HepG2 (cell line): Measurements from ENCODE around the gene SRPK3. TPM values are rescaled to one million over a fixed set of nuclear protein-coding genes. Genes with fewer than 3 reads are reported as not detected.

Experiments used
- polyA plus RNA-seq, 8 experiments: library from polyadenylated mRNA; depleted of rRNA in 3 of 8; stranded (reverse) in 7 of 8; unstranded in 1 of 8; fragments of >200 nt; fragmentation: Illumina TruSeq in 4 of 8; extraction: Trizol in 4 of 8; gene quantifications; 2 replicates each; pipeline versions ENCODE4 v1.2.1 to v1.2.3, GENCODE V29; 2011 to 2016; ENCODE audit warnings: low read depth in 4 of 8, missing spikeins in 1 of 8, mixed read lengths in 1 of 8; ENCODE audit not compliant: insufficient read depth in 1 of 8
- total RNA-seq, 5 experiments: library from RNA; depleted of rRNA; stranded (reverse); fragments of >200 nt; fragmentation: Illumina TruSeq; extraction: Trizol; gene quantifications; 2 replicates each; pipeline ENCODE4 v1.2.3, GENCODE V29; 2016; ENCODE audit warnings: low read depth in 1 of 5

The SRPK3 gene
- total and polyA plus RNA-seq, 2 of the 13 experiments (the other 11 are each of a cell fraction or from before 2014, with no cell fraction given): 0.22 to 0.30 TPM

Other genes starting within 250 kb of the SRPK3 start
- gene CCNQ, start 181.9 kb upstream of the SRPK3 start, total RNA-seq (2016; rRNA removed; fragmentation: Illumina TruSeq; extraction: Trizol): 23.7 and 25.5 TPM in 2 replicates
- gene CCNQ, start 181.9 kb upstream of the SRPK3 start, polyA plus RNA-seq (2011; rRNA removed): 15.0 and 22.0 TPM in 2 replicates
- 357 and 435 TPM in 2 replicates for gene DUSP9, start 133.8 kb upstream of the SRPK3 start, total RNA-seq (2016; rRNA removed; fragmentation: Illumina TruSeq; extraction: Trizol)
- 235 and 335 TPM in 2 replicates for gene DUSP9, start 133.8 kb upstream of the SRPK3 start, polyA plus RNA-seq (2011; rRNA removed)
- not detected in 2 replicates for gene PNCK, start 107.2 kb upstream of the SRPK3 start, total RNA-seq (2016; rRNA removed; fragmentation: Illumina TruSeq; extraction: Trizol)
- 33.1 and 55.3 TPM in 2 replicates for gene PNCK, start 107.2 kb upstream of the SRPK3 start, polyA plus RNA-seq (2011; rRNA removed)
- 9.0 and 13.9 TPM in 2 replicates for gene SLC6A8, start 93.1 kb upstream of the SRPK3 start, total RNA-seq (2016; rRNA removed; fragmentation: Illumina TruSeq; extraction: Trizol)
- 176 and 264 TPM in 2 replicates for gene SLC6A8, start 93.1 kb upstream of the SRPK3 start, polyA plus RNA-seq (2011; rRNA removed)
- gene BCAP31, start 56.7 kb upstream of the SRPK3 start, total RNA-seq (2016; rRNA removed; fragmentation: Illumina TruSeq; extraction: Trizol): 101 and 178 TPM in 2 replicates
- 139 and 155 TPM in 2 replicates for gene BCAP31, start 56.7 kb upstream of the SRPK3 start, polyA plus RNA-seq (2011; rRNA removed)
- 10.1 and 15.9 TPM in 2 replicates for gene ABCD1, start 56.2 kb upstream of the SRPK3 start, total RNA-seq (2016; rRNA removed; fragmentation: Illumina TruSeq; extraction: Trizol)
- 11.4 and 15.4 TPM in 2 replicates for gene ABCD1, start 56.2 kb upstream of the SRPK3 start, polyA plus RNA-seq (2011; rRNA removed)
- 1.2 and 3.0 TPM in 2 replicates for gene PLXNB3, start 16.8 kb upstream of the SRPK3 start, total RNA-seq (2016; rRNA removed; fragmentation: Illumina TruSeq; extraction: Trizol)
- 6.9 and 8.1 TPM in 2 replicates for gene PLXNB3, start 16.8 kb upstream of the SRPK3 start, polyA plus RNA-seq (2011; rRNA removed)
- 16.2 and 18.7 TPM in 2 replicates for gene IDH3G, start 13.3 kb downstream of the SRPK3 start, total RNA-seq (2016; rRNA removed; fragmentation: Illumina TruSeq; extraction: Trizol)
- gene IDH3G, start 13.3 kb downstream of the SRPK3 start, polyA plus RNA-seq (2011; rRNA removed): 35.5 and 36.0 TPM in 2 replicates
- 124 and 214 TPM in 2 replicates for gene SSR4, start 13.6 kb downstream of the SRPK3 start, total RNA-seq (2016; rRNA removed; fragmentation: Illumina TruSeq; extraction: Trizol)
- gene SSR4, start 13.6 kb downstream of the SRPK3 start, polyA plus RNA-seq (2011; rRNA removed): 288 and 319 TPM in 2 replicates
- not detected in 2 replicates for gene PDZD4, start 49.5 kb downstream of the SRPK3 start, total RNA-seq (2016; rRNA removed; fragmentation: Illumina TruSeq; extraction: Trizol)
- gene PDZD4, start 49.5 kb downstream of the SRPK3 start, polyA plus RNA-seq (2011; rRNA removed): 0.03 TPM in 1 of 2 replicates, not detected in the other
- 1.1 and 1.4 TPM in 2 replicates for gene L1CAM, start 105.1 kb downstream of the SRPK3 start, total RNA-seq (2016; rRNA removed; fragmentation: Illumina TruSeq; extraction: Trizol)
- gene L1CAM, start 105.1 kb downstream of the SRPK3 start, polyA plus RNA-seq (2011; rRNA removed): 2.0 and 5.0 TPM in 2 replicates
- not detected in 2 replicates for gene AVPR2, start 123.6 kb downstream of the SRPK3 start, total RNA-seq (2016; rRNA removed; fragmentation: Illumina TruSeq; extraction: Trizol)
- gene AVPR2, start 123.6 kb downstream of the SRPK3 start, polyA plus RNA-seq (2011; rRNA removed): not detected in 2 replicates
- gene ARHGAP4, start 145.2 kb downstream of the SRPK3 start, total RNA-seq (2016; rRNA removed; fragmentation: Illumina TruSeq; extraction: Trizol): 0.64 TPM in 1 of 2 replicates, not detected in the other
- gene ARHGAP4, start 145.2 kb downstream of the SRPK3 start, polyA plus RNA-seq (2011; rRNA removed): 0.57 and 1.1 TPM in 2 replicates
- 51.1 and 51.7 TPM in 2 replicates for gene NAA10, start 154.0 kb downstream of the SRPK3 start, total RNA-seq (2016; rRNA removed; fragmentation: Illumina TruSeq; extraction: Trizol)
- gene NAA10, start 154.0 kb downstream of the SRPK3 start, polyA plus RNA-seq (2011; rRNA removed): 49.1 and 49.2 TPM in 2 replicates
- 0.77 and 1.4 TPM in 2 replicates for gene RENBP, start 163.6 kb downstream of the SRPK3 start, total RNA-seq (2016; rRNA removed; fragmentation: Illumina TruSeq; extraction: Trizol)
- 2.0 and 2.6 TPM in 2 replicates for gene RENBP, start 163.6 kb downstream of the SRPK3 start, polyA plus RNA-seq (2011; rRNA removed)
- 17.8 and 24.0 TPM in 2 replicates for gene HCFC1, start 190.8 kb downstream of the SRPK3 start, total RNA-seq (2016; rRNA removed; fragmentation: Illumina TruSeq; extraction: Trizol)
- gene HCFC1, start 190.8 kb downstream of the SRPK3 start, polyA plus RNA-seq (2011; rRNA removed): 5.8 TPM in 2 replicates
- 1.7 and 2.2 TPM in 2 replicates for gene TMEM187, start 191.7 kb downstream of the SRPK3 start, total RNA-seq (2016; rRNA removed; fragmentation: Illumina TruSeq; extraction: Trizol)
- 6.2 and 6.7 TPM in 2 replicates for gene TMEM187, start 191.7 kb downstream of the SRPK3 start, polyA plus RNA-seq (2011; rRNA removed)
- gene IRAK1, start 238.9 kb downstream of the SRPK3 start, total RNA-seq (2016; rRNA removed; fragmentation: Illumina TruSeq; extraction: Trizol): 69.8 and 77.3 TPM in 2 replicates
- gene IRAK1, start 238.9 kb downstream of the SRPK3 start, polyA plus RNA-seq (2011; rRNA removed): 57.7 and 83.5 TPM in 2 replicates